Kidney (tissue), 14 donors: ENCODE measurements around the gene TRIM9. TPM values are rescaled to one million over a fixed set of nuclear protein-coding genes. Genes with fewer than 3 reads are reported as not detected.
"Not testable (repeated sequence)": the region's sequence is repeated elsewhere in the genome, so short reads cannot be mapped to it uniquely, and the experiment has no call there.

Source experiments
- DNase-seq, 5 donors: peaks; one replicate each; pipeline ENCODE4 v3.0.0-alpha.2; 2013 to 2020
- FAIRE-seq: peaks from 2 replicates; lab custom pipeline; 2012; peaks lifted over from hg19 to GRCh38; lab: Jason Lieb, UNC
- H3K27ac ChIP-seq, 2 donors: one replicate each; pipeline ENCODE4 v1.7.0; 2013; ENCODE audit warnings: low read depth in 2 of 2, low read length in 2 of 2, inconsistent platforms in 1 of 2
- H3K27me3 ChIP-seq: one replicate; pipeline ENCODE4 v1.7.1; 2013; ENCODE audit warnings: low read length, inconsistent platforms; ENCODE audit not compliant: control insufficient read depth, insufficient read depth
- H3K36me3 ChIP-seq, 3 donors: one replicate each; pipeline versions ENCODE4 v1.7.0 to v1.7.1; 2013; ENCODE audit warnings: low read length in 3 of 3, control low read depth in 1 of 3, inconsistent platforms in 1 of 3; ENCODE audit not compliant: insufficient read depth in 3 of 3, control insufficient read depth in 2 of 3
- H3K4me1 ChIP-seq, 3 donors: one replicate each; pipeline versions ENCODE4 v1.7.0 to v1.7.1; 2013; ENCODE audit warnings: low read length in 3 of 3, inconsistent platforms in 1 of 3, low read depth in 1 of 3; ENCODE audit not compliant: control insufficient read depth in 2 of 3, insufficient read depth in 2 of 3
- H3K4me3 ChIP-seq, 3 donors: one replicate each; pipeline versions ENCODE4 v1.7.0 to v1.8.1; 2013; ENCODE audit warnings: low read length in 3 of 3, control low read depth in 1 of 3, inconsistent platforms in 1 of 3
- H3K9ac ChIP-seq, 3 donors: one replicate each; pipeline versions ENCODE4 v1.7.0 to v1.7.1; 2013; ENCODE audit warnings: low read length in 3 of 3, control low read depth in 1 of 3, inconsistent platforms in 1 of 3
- H3K9me3 ChIP-seq, 3 donors: one replicate each; pipeline versions ENCODE4 v1.7.0 to v1.7.1; 2013; ENCODE audit warnings: low read length in 3 of 3, control low read depth in 1 of 3, inconsistent platforms in 1 of 3; ENCODE audit not compliant: control insufficient read depth in 2 of 3, insufficient read depth in 1 of 3
- CTCF ChIP-seq: IDR thresholded peaks from 3 replicates; pipeline ENCODE4 v1.5.1; 2012; ENCODE audit warnings: mild to moderate bottlenecking, moderate library complexity, borderline replicate concordance; ENCODE audit not compliant: insufficient read depth; ENCODE audit errors: extremely low read depth
- intact Hi-C: fragments of 100-400 bp; cut with DNase I; formaldehyde crosslinking; loops from one replicate; pipeline ENCODE4 v1.11.1; 2022
- polyA plus RNA-seq: library from polyadenylated mRNA; stranded (reverse); fragments of 350-450 nt; fragmentation: Illumina TruSeq; extraction: RNeasy Lipid Tissue Mini Kit (QIAGEN cat#74804); gene quantifications from one replicate; pipeline ENCODE4 v1.2.3, GENCODE V29; 2014; ENCODE audit warnings: low read depth, low replicate concordance; ENCODE audit not compliant: insufficient read depth
- total RNA-seq: library from RNA; stranded (reverse); fragmentation: NEBNext Ultra II Directional; extraction: Animal tissue kit (Norgen Biotek cat#: 25700); gene quantifications from one replicate; pipeline ENCODE4 v1.2.1, GENCODE V29; 2021
- donor health status: control.
- donor health status: control.
- donor health status: control.
- donor health status: control.
- donor health status: control.
- donor health status: DM: yes; HTN: yes; CAD: no.
- donor health status: Normal renal cell carcinoma (clear cell type).

Gene TRIM9
- total and polyA plus RNA-seq, 2 donors from 2014 or later, result 0.67 to 2.0 TPM

GRCh38 chr14:50957296-50957695, 137.6 kb downstream of the TRIM9 start:
- intact Hi-C loops, result no loop called here
- no peak overlapping the region for H3K4me3 ChIP-seq
- no peak for TF ChIP-seq CTCF
- DNase-seq, result no peak
- H3K9ac ChIP-seq, result no peak overlapping the region
- H3K27ac ChIP-seq, result no peak overlapping the region
- FAIRE-seq, result no peak
- peaks cover 0 to 4% (median 0%) of the 10 kb centered on the region in 3 donors for H3K4me1 ChIP-seq
- H3K36me3 ChIP-seq, result no peaks in the 10 kb centered on the region
- H3K27me3 ChIP-seq, result no peaks in the 10 kb centered on the region
- no peaks in the 10 kb centered on the region for H3K9me3 ChIP-seq

- H3K9me3 ChIP-seq, H3K9ac ChIP-seq, H3K4me3 ChIP-seq, H3K27me3 ChIP-seq, H3K4me1 ChIP-seq, DNase-seq, H3K36me3 ChIP-seq, FAIRE-seq, H3K27ac ChIP-seq, intact Hi-C loops: not testable (repeated sequence)
Measured at GRCh38 chr14:50956421-50956820, 138.5 kb downstream of the TRIM9 start.

GRCh38 chr14:50955373-50956043, 139.4 kb downstream of the TRIM9 start:
- TF ChIP-seq CTCF, result peak; percentile 5
- DNase-seq, result peak in 3 of 5 donors; percentile 21 to 85 (median 37)
- Histone ChIP-seq H3K27me3 (no peaks in the 10 kb centered on the region), H3K9ac (no peak overlapping the region), H3K4me3 (no peak overlapping the region), H3K4me1 (no peaks in the 10 kb centered on the region), H3K27ac (no peak overlapping the region), H3K9me3 (no peaks in the 10 kb centered on the region), H3K36me3 (no peaks in the 10 kb centered on the region)
- FAIRE-seq, result no peak
- intact Hi-C loops, result no loop called here

- Histone ChIP-seq H3K4me3 (no peak overlapping the region), H3K9ac (no peak overlapping the region), H3K27ac (no peak overlapping the region), H3K36me3 (no peaks in the 10 kb centered on the region), H3K27me3 (no peaks in the 10 kb centered on the region), H3K4me1 (no peaks in the 10 kb centered on the region), H3K9me3 (no peaks in the 10 kb centered on the region)
- peak; percentile 55 for TF ChIP-seq CTCF
- intact Hi-C loops, result no loop called here
- DNase-seq (peak in 2 of 5 donors; percentile 46 to 74), FAIRE-seq (no peak)
Measured at GRCh38 chr14:50954811-50955372, 140.0 kb downstream of the TRIM9 start.
